NCI-H1930 (cell line): ENCODE data around the gene CDC37.

Source experiments
- DNase-seq, 2 experiments: peaks; one replicate each; lab custom pipeline; 2025; lab: John Stamatoyannopoulos, UW

Gene CDC37

GRCh38 chr19:10403137-10404021, at the start of gene CDC37:
Gene CDC37 (minus strand): TSS chr19:10403542. CDS start chr19:10403479, 63 bp downstream.
- peak; percentile 88 to 91 for DNase-seq

DNA sequence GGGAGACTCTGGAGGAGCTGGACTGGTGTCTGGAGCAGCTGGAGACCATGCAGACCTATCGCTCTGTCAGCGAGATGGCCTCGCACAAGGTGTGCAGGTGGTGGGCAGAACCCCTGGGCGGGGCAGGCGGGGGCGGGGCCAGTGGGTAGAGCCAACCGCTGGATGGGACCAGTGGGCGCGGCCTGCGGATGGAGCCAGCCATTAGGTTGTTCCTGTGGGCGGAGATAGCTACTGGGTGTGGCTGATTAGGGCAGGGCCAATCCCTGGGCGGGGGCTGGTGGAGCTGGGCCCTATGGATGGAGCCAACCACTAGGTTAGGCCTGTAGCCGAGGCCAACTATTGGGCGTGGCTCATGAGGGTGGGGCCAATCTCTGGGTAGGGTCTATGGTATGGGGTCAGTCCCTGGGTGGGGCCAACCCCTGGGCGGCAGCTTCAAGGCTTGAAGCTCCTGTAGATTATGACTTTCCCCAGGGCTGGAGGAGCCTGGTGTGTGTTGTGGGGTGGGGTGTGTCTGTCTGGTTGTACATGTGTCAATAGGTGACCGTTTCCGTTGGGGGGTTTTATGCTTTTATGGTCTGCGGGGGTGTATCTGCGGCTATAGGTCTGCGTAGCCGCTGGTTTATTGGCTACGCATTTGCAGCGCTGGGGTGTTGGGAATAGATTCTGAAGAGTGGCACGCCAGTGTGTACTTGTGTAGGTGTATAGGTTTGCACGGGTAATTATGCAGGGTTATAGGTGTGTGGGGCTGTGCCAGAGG, 47.7 kb upstream of the CDC37 start:
- no peak for DNase-seq

DNA sequence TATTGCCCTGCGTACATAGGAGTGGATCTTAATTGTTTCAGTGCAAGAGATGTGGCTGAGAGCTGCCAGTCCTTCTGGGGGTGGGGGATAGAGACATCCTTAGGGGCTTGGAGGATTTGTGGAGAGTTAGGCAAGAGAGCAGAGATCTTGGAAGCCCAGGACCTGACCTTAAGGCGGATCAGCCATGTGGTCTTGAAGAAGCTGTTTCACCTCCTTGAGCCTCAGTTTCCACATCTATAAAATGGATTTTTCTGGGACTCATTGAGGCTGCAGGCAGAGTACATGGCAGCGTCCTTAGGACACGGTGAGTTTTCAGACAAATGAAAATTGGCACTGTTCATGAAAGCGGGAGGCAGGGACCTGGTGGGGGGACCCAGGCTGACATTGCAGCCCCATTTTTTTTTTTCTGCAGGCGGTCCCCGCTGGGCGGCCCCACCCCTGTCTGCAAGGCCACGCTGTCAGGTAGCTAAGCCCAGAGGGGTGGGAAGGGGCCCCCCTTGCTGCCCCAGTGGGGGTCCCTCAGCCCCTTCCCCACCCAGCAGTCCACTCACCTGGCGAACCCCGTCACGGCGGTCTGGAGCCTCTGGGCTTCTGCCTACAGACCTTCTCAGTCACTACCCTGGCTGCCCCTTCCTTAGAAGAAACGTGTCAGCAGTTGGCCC, 47.0 kb upstream of the CDC37 start:
- no peak for DNase-seq

DNA sequence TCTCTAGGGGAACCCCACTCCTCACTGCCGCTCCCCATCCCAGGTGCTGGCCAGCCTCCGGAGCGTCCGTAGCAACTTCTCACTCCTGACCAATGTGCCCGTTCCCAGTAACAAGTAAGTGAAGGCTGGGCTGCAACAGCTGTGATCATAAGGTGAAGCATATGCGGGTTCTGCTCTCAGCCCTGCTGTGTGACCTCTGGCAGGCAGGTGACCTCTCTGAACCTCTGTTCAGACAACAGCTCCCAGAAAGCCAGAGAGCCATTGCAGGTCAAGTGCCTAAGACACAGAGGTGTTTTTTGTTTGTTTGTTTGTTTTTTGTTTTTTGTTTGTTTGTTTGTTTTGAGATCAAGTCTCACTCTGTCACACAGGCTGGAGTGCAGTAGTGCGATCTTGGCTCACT, 45.7 kb upstream of the CDC37 start:
- DNase-seq, result no peak

DNA sequence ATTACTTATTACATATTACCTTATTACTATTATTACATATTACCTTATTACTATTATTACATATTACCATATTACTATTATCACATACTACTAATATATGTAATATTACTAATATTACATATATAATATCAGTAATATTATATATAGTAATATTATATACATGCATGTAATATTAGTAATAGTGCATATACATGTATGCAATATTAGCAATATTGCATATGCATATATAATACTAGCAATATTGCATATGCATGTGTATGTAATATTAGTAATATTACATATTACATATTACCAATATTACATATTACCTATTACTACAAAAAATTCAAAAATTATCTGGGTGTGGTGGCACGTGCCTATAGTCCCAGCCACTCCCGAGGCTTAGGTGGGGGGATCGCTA, 39.4 kb upstream of the CDC37 start:
- DNase-seq, result no peak

DNA sequence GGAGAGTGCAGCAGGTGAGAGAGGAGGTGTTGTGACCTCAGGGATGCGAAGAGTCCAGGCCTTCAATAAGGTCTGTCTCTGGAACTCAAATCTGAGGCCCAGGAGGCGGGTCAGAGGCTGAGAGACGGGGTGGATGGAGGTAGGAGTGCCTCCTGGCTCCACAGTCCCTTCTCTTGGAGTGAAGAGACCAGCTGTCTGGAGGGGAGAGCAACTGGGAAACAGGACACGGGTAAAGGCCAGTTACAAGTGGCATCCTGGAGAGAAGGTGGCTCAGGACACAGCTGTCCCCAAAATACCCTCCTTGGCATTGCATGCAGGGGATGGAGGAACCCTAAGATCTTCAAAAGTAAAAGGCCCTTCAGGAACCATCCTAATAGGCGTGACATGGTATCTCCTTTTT, 36.2 kb upstream of the CDC37 start:
- DNase-seq, result no peak

GRCh38 chr19:10433131-10433536, 29.8 kb upstream of the CDC37 start:
- DNase-seq, result no peak

GRCh38 chr19:10432736-10433130, 29.4 kb upstream of the CDC37 start:
- no peak for DNase-seq

DNA sequence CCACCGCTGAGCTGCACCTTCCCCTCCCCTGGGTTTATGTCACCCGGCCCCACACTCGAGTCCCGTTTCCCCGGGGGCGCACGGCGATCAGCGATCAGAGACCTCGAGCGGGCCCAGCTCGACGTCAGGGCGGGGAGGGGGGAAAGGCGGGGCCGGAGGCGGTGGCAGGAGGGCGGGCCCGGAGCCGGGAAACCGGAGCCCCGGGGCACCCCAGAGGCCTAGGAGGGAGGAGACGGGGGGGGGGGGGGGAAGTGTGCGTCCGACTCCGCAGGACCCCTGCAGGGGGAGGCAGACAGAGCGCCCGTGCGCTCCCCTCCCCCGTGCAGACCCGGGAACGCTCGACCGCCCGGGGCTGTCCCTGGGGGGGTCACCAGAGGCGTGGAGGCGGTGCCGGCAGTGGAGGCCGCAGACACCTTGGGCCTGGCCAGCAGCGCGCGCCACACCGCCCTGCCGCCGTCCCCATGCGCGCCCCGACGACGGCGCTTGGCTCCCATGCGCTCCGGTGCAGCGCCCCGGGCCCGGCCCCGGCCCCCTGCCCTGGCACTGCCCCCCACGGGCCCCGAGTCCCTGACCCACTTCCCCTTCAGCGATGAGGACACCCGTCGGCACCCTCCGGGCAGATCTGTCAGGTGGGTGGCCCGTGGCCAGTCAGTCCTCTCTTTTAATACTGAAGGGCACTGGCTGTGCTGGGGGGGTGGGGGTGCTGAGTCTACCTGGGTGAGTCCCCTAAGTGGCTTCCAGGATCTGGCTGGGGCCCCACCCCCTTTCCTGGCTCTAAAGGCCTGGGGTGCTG, 28.8 kb upstream of the CDC37 start:
- DNase-seq, result no peak

DNA sequence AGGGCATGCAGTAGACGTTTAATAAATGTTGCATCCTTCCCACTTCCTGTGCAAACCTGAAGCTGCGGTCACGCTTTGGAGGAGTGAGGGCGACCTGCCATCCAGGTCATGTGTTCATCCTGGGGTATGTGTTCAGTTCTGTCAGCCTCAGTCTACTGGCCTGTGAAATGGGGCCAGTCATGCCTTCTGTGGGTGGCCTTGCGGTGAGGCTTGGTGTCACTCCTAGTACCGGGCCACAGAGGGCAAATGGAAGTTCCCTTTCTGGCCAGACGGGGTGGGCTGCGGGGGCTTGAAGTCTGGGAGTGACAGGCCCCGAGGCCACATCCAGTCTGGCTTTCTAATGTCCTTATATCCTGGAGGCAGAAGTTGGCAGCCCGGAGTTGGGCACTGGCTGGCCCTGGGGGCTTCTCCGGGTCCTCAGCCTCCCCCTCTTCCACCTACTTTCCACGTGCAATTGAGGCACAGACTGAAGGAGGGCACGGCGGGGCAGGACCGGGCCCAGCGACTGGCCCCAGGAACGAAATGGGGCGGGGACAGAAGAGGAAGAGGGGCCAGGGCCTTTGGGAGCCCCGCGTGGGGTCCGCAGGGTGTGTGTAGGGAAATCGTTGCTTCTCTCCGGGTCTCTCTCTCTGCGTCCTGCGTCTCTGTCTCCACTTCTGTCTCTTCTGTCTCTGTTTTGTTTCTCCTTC, 28.1 kb upstream of the CDC37 start:
- no peak for DNase-seq

- no peak for DNase-seq
Observed at GRCh38 chr19:10430505-10431253, 27.3 kb upstream of the CDC37 start.

GRCh38 chr19:10428996-10429381, 25.6 kb upstream of the CDC37 start:
- no peak for DNase-seq

- DNase-seq, result no peak
Observed at GRCh38 chr19:10427169-10427568, 23.8 kb upstream of the CDC37 start.

DNA sequence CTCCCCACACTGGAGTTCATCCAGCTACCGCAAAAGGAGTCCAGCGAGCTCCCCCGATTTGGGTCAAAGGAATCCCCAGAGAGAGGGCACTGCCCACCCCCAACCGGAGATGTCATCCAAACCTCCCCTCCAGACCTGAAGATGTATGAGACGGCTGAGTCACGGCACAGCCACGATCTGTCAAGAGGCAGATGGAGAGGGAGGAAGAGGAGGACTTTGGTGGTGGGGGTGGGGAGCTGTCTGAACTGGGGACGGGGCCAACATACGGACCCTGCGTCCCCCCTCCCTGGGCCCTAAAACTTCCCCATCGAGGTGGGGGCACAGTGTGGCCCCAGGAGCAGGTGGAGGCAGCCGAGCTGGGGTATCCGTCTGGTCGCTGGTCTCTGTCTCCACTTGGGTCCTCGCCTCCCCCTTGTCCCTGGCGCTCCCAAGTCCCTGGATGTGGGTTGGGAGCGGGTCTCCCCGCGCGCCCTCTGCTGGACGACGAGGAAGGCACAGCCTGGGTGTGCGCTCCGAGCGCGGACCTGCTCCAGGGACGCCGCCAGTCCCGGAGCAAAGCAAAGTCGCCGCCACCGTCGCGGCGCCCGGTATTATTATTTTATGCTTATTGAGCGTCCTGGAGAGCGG, 20.8 kb upstream of the CDC37 start:
- peak; percentile 40 to 59 for DNase-seq

DNA sequence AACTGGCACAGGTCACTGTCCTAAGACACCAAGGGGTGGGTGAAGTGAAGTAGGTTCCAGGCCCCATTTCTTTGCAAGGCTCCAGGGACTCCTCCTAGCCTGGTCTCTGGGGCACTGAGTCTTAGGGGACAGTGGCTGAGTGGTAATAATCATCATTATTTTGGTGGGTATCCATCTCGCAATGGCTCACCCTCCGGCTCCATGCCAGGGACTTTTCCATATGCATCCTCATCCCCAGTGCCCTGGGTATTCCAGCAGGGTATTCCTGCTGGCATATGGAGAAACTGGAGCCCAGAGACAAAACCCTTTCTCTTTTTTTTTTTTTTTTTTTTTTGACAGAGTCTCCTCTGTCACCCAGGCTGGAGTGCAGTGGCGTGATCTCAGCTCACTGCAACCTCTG, 19.5 kb upstream of the CDC37 start:
- DNase-seq, result no peak

- DNase-seq, result no peak
Observed at GRCh38 chr19:10422046-10422461, 18.7 kb upstream of the CDC37 start.

DNA sequence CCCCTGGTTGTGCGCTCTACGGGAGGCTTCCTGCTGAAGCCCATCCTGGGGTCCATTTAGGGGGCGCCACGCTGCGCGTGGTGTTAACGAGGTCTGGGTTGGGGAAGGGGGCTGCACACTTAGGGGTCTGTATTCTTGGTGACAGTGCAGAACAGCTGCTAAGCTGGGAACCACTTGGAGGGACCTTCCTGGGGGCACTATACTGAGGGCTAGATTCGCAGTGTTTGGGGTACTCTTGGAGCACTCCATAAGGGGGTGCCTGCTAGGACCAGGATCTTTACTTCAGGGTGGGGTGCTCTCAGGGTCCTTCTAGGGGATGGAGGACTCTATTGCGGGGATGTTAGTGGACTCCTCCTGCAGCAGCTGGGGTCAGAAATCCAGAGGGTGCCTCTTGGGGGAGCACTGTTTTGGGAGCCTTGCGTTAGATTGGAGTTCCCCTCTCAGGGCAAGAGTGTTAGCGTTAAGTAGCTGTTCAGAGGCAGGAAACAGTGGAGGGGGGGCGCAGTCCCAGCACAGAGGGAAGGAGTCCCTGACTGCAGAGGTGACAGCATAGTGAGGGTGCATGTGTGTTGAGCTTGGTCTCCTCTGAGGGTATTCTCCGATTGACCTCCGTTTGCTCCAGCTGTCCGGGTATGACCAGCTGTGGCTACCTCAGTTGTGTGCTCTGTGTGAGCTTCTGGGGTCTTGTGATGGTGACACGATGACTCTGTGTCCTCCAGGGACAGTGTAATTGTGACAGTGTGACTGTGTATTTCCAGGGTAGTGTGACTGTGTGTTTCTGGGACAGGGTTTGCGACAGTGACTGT, 18.1 kb upstream of the CDC37 start:
- no peak for DNase-seq

- peak; percentile 30 to 41 for DNase-seq
Observed at GRCh38 chr19:10420444-10421239, 17.3 kb upstream of the CDC37 start, which contains the start of gene PDE4A. Gene PDE4A (plus strand): TSS chr19:10420538. CDS start chr19:10420765, 227 bp downstream.
